Endothelial cell of umbilical vein (primary cell): ENCODE results near the gene CTDP1. TPM values are rescaled to one million over a fixed set of nuclear protein-coding genes. Genes with fewer than 3 reads are reported as not detected.

ENCODE experiments used
- BruUV-seq: library from RNA; stranded (reverse); fragments of 400-500 nt; replicated peaks from 2 replicates; lab custom pipeline; 2021; lab: Mats Ljungman, UMichigan
- CTCF ChIA-PET: fragments of 300-600, 350-600 bp; sonication (Branson Sonifier 250); formaldehyde crosslinking; loops from one replicate; lab custom pipeline; 2021; ENCODE audit warnings: antibody characterized with exemption, inconsistent platforms; lab: Charles Lee
- POLR2A ChIA-PET: fragments of 300-600, 350-600 bp; sonication (Branson Sonifier 250); formaldehyde crosslinking; loops from one replicate; lab custom pipeline; 2021; ENCODE audit warnings: antibody characterized with exemption, inconsistent platforms; lab: Charles Lee
- DNase-seq: peaks from one replicate; pipeline ENCODE4 v3.0.0-alpha.2; 2011; ENCODE audit warnings: low read depth, low spot score
- FAIRE-seq: peaks from 2 replicates; lab custom pipeline; 2011; peaks lifted over from hg19 to GRCh38; lab: Jason Lieb, UNC
- H2AFZ ChIP-seq: 2 replicates; pipeline ENCODE4 v1.6.0; 2012; ENCODE audit warnings: low read depth, low read length, control low read depth, inconsistent platforms
- H3K27ac ChIP-seq: 2 replicates; pipeline ENCODE4 v1.5.1; 2011; ENCODE audit warnings: low read depth, mild to moderate bottlenecking, control low read depth, low read length, moderate library complexity; ENCODE audit not compliant: insufficient read depth
- H3K27me3 ChIP-seq, 2 experiments: 2 replicates each; pipeline versions ENCODE4 v1.6.0 to v1.6.1; 2011; ENCODE audit warnings: low read length in 2 of 2, mixed read lengths in 1 of 2; ENCODE audit not compliant: control insufficient read depth in 2 of 2, insufficient read depth in 2 of 2
- H3K36me3 ChIP-seq, 2 experiments: 2 replicates in 1 of 2; 3 replicates in 1 of 2; pipeline ENCODE4 v1.5.1; 2011; ENCODE audit warnings: low read length in 2 of 2, mild to moderate bottlenecking in 1 of 2, moderate library complexity in 1 of 2; ENCODE audit not compliant: control insufficient read depth in 2 of 2, insufficient read depth in 2 of 2; ENCODE audit errors: extremely low read depth in 1 of 2
- H3K4me1 ChIP-seq: 3 replicates; pipeline ENCODE4 v1.5.1; 2011; ENCODE audit warnings: mild to moderate bottlenecking, low read length; ENCODE audit not compliant: control insufficient read depth, insufficient read depth; ENCODE audit errors: extremely low read depth
- H3K4me2 ChIP-seq: 2 replicates; pipeline ENCODE4 v1.6.1; 2011; ENCODE audit warnings: low read length, control low read depth, mixed read lengths; ENCODE audit not compliant: insufficient read depth
- H3K4me3 ChIP-seq, 3 experiments: fragments of 200-600 bp in 1 of 3; sonication (generic), shearing (Covaris generic) in 1 of 3; replicated peaks in 1 of 3; 2 replicates each; pipeline ENCODE4 v1.5.1; 2011 to 2016; ENCODE audit warnings: control low read depth in 3 of 3, low read length in 3 of 3, mild to moderate bottlenecking in 2 of 3, inconsistent platforms in 1 of 3, low read depth in 1 of 3, moderate library complexity in 1 of 3; ENCODE audit not compliant: insufficient read depth in 1 of 3
- H3K79me2 ChIP-seq: 2 replicates; pipeline ENCODE4 v1.6.0; 2012; ENCODE audit warnings: low read length, inconsistent platforms; ENCODE audit not compliant: control insufficient read depth, insufficient read depth
- H3K9ac ChIP-seq: replicated peaks from 2 replicates; pipeline ENCODE3; 2011; ENCODE audit warnings: low read length, control low read depth; ENCODE audit not compliant: insufficient read depth; ENCODE audit errors: extremely low read depth
- H3K9me1 ChIP-seq: replicated peaks from 3 replicates; pipeline ENCODE4 v1.6.0; 2011; ENCODE audit warnings: mild to moderate bottlenecking, low read length; ENCODE audit not compliant: control insufficient read depth, insufficient read depth; ENCODE audit errors: extremely low read depth
- H3K9me3 ChIP-seq: replicated peaks from 2 replicates; pipeline ENCODE4 v1.5.1; 2012; ENCODE audit warnings: low read length, inconsistent platforms; ENCODE audit not compliant: control insufficient read depth, insufficient read depth
- H4K20me1 ChIP-seq: replicated peaks from 2 replicates; pipeline ENCODE3; 2011; ENCODE audit warnings: mild to moderate bottlenecking, low read length; ENCODE audit not compliant: control insufficient read depth, insufficient read depth; ENCODE audit errors: extremely low read depth
- CTCF ChIP-seq, 2 donors: IDR thresholded peaks; 1 replicate in 1 of 2; 2 replicates in 1 of 2; pipeline ENCODE4 v1.5.1; 2011; ENCODE audit warnings: low read length in 2 of 2, mild to moderate bottlenecking in 2 of 2, moderate library complexity in 2 of 2, control low read depth in 1 of 2, inconsistent platforms in 1 of 2, low read depth in 1 of 2; ENCODE audit not compliant: insufficient read depth in 1 of 2; ENCODE audit errors: extremely low read depth in 1 of 2
- EZH2 ChIP-seq: IDR thresholded peaks from 2 replicates; pipeline ENCODE4 v1.6.1; 2012; ENCODE audit warnings: borderline replicate concordance, low read depth, mild to moderate bottlenecking, moderate library complexity, low read length, inconsistent platforms; ENCODE audit not compliant: severe bottlenecking
- FOS ChIP-seq: IDR thresholded peaks from 2 replicates; pipeline ENCODE4 v1.6.1; 2011; ENCODE audit warnings: mild to moderate bottlenecking, low read length, moderate library complexity, borderline replicate concordance; ENCODE audit not compliant: insufficient read depth
- GATA2 ChIP-seq: IDR thresholded peaks from 2 replicates; pipeline ENCODE4 v1.7.0; 2011; ENCODE audit warnings: low read depth, mild to moderate bottlenecking, moderate library complexity, mixed read lengths, low read length; ENCODE audit not compliant: insufficient read length, insufficient read depth
- JUN ChIP-seq: IDR thresholded peaks from 2 replicates; pipeline ENCODE4 v1.6.1; 2011; ENCODE audit warnings: borderline replicate concordance, low read depth; ENCODE audit not compliant: insufficient read length, insufficient read depth
- MAX ChIP-seq: IDR thresholded peaks from 2 replicates; pipeline ENCODE4 v1.6.1; 2011; ENCODE audit not compliant: insufficient read depth, insufficient read length
- MYC ChIP-seq: IDR thresholded peaks from one replicate; pipeline ENCODE4 v1.6.1; 2011; ENCODE audit warnings: mild to moderate bottlenecking, low read depth, low read length
- POLR2A ChIP-seq: IDR thresholded peaks from 2 replicates; pipeline ENCODE4 v1.6.1; 2012; ENCODE audit warnings: low read depth, mild to moderate bottlenecking, control low read depth, low read length
- POLR2AphosphoS5 ChIP-seq: IDR thresholded peaks from 2 replicates; pipeline ENCODE4 v1.6.1; 2012; ENCODE audit warnings: low read depth, mild to moderate bottlenecking, control low read depth, low read length, moderate library complexity; ENCODE audit not compliant: insufficient read depth
- dilution Hi-C: fragments of 300-500 bp; cut with MboI; formaldehyde crosslinking; loops from one replicate; pipeline ENCODE4 v1.15.0; 2019; ENCODE audit warnings: low sequenced_read_pairs; ENCODE audit not compliant: extremely low pct_ligation_motif_present
- intact Hi-C: fragments of 100-400 bp; cut with micrococcal nuclease; formaldehyde crosslinking; loops from one replicate; pipeline ENCODE4 v1.10.0; 2022
- polyA plus RNA-seq, 4 experiments: library from polyadenylated mRNA; depleted of rRNA in 3 of 4; stranded (reverse) in 3 of 4; unstranded in 1 of 4; fragments of >200 nt; gene quantifications; 2 replicates each; pipeline versions ENCODE4 v1.2.1 to v1.2.3, GENCODE V29; 2011 to 2012; ENCODE audit warnings: missing spikeins in 1 of 4
- total RNA-seq: library from RNA; stranded (reverse); gene quantifications from 2 replicates; pipeline ENCODE4 v1.2.3, GENCODE V29; 2021

Gene CTDP1
- total and polyA plus RNA-seq, 2 donors (not counting 3 experiments of a cell fraction or from before 2014, with no cell fraction given) = 15.3 to 27.6 TPM

- Histone ChIP-seq H3K9ac (no peak overlapping the region), H4K20me1 (no peaks in the 10 kb centered on the region), H2AFZ (no peak overlapping the region), H3K9me3 (no peaks in the 10 kb centered on the region), H3K4me2 (no peak overlapping the region), H3K27ac (no peak overlapping the region), H3K4me1 (no peaks in the 10 kb centered on the region), H3K9me1 (no peaks in the 10 kb centered on the region), H3K79me2 (peaks cover 2% of the 10 kb centered on the region), H3K27me3 (no peaks in the 10 kb centered on the region), H3K4me3 (no peak overlapping the region), H3K36me3 (peaks cover 5 to 23% of the 10 kb centered on the region in 2 experiments)
- BruUV-seq = no TSS peak
- dilution Hi-C loops (no loop called here), intact Hi-C loops (no loop called here)
- ChIA-PET POLR2A (no interaction called here), CTCF (no interaction called here)
- no peak for DNase-seq
- no peak for FAIRE-seq
- TF ChIP-seq GATA2 = no peak
- no peak for TF ChIP-seq CTCF (IDR thresholded peaks at IDR 0.05; ENCODE audit: extremely low read depth in 1 of 2, insufficient read depth in 1 of 2, low read depth in 1 of 2, low read length in 2 of 2)
- TF ChIP-seq FOS = no peak
- TF ChIP-seq EZH2 = no peak
- TF ChIP-seq JUN = no peak
- TF ChIP-seq POLR2A = no peak
- no peak for TF ChIP-seq POLR2AphosphoS5
- no peak for TF ChIP-seq MAX
- TF ChIP-seq MYC = no peak
Observed at GRCh38 chr18:79728931-79729586, 49.5 kb downstream of the CTDP1 start.
